GM08714 (cell line): ENCODE results near the gene TUBB3.
"Not testable (repeated sequence)": the region's sequence is repeated elsewhere in the genome, so short reads cannot be mapped to it uniquely, and the experiment has no call there.

Experiments
- H3K4me3 ChIP-seq: fragments of 200-500 bp; sonication (Bioruptor generic); 2 replicates; pipeline ENCODE4 v1.5.1; 2014; ENCODE audit warnings: mild to moderate bottlenecking, low read length, inconsistent platforms
- ZNF274 ChIP-seq: IDR thresholded peaks from 2 replicates; pipeline ENCODE4 v1.6.1; 2012; ENCODE audit warnings: mild to moderate bottlenecking, low read depth, low read length

Gene TUBB3

DNA sequence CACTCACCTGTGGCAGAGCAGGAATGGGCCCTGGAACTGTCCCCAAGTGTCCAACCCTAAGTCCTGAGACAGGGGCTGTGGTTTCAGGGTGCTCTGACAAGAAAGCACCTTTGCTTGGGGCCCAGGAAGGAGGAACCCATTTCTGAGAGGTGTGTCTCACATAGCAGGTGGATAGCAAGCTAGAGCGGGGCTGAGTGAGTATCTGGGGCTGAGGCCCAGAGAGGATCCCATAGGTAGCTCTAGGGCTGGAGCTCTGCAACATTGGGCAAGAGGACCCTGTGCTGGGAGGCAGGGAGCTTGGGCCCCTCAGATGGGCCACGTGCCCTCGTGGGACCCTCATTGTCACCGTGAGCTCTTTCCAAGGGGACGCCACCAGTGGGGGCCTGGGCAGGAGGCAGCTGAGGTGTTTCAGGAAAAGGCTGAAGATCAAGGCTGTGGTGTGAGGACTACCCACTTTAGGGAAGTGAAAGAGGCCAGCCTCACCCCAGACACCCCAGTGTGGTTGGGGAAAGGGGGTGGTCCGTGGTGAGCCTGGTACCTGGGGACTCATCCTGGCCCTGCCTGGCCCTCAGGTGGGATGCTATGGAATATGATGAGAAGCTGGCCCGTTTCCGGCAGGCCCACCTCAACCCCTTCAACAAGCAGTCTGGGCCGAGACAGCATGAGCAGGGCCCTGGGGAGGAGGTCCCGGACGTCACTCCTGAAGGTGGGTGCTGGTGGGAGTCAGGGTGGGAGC is 30.7 kb downstream of the TUBB3 start:
- H3K4me3 ChIP-seq: no peak overlapping the region; the same call in 1 of the 2 replicates
- TF ChIP-seq ZNF274: no peak

- no peak for TF ChIP-seq ZNF274
- H3K4me3 ChIP-seq: no peak overlapping the region
Measured at GRCh38 chr16:89954462-89954861, 31.3 kb downstream of the TUBB3 start.

DNA sequence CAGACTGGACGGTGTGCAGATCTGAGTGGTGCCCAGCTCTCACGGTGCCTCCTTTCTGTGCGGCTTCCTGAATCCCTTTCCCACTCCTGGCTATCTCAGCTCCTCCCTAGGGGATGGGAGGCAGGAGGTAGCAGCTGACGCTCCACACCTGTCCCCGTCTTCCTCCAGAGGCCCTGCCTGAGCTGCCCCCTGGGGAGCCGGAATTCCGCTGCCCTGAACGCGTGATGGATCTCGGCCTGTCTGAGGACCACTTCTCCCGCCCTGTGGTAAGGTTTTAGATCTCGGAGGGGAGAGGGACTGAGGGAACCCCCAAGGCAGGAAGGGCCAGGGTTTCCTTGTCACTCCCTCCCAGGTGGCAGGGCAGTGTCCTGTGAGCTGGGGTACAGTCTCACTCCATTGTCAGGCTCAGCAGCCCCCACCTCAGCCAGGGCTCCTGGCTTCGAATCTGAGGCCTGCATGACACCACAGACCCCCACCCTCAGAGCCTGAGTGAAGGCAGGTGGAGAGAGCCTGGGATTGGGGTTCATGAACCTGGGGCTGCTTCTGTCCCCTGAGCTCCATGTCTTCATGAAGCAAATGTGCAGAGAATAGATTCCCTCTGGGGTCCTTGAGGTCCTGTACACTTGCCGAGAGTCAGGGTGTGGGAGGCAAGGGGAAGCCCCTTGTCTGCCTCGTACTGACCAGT is 32.0 kb downstream of the TUBB3 start:
- H3K4me3 ChIP-seq: no peak overlapping the region
- TF ChIP-seq ZNF274: no peak

- no peak for TF ChIP-seq ZNF274
Measured at GRCh38 chr16:89956505-89957215, 33.5 kb downstream of the TUBB3 start.

GRCh38 chr16:89957216-89957785 is 34.2 kb downstream of the TUBB3 start:
- no peak for TF ChIP-seq ZNF274

More at GRCh38 chr16:89956505-89957215, 33.5 kb downstream of the TUBB3 start:
- no peak overlapping the region for H3K4me3 ChIP-seq

DNA sequence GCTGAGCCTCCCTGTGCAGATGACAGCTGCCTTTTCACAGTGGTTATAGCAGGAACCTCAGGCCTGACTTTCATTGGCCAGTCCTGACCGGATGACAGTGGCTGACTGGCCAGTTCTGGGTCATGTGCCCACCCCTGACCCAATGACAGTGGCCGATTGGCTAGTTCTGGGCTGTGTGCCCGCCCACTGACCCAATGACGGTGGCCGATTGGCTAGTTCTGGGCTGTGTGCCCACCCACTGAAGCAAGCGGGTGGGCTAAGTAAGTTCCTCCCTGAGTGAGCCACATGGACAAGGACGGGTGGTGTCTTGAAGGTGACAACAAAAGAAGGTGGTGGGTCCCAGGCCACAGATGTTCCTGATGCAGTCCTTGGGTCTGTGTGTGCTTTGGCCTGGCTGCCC is 34.9 kb downstream of the TUBB3 start:
- TF ChIP-seq ZNF274: no peak
- no peak overlapping the region for H3K4me3 ChIP-seq

More at GRCh38 chr16:89957216-89957785, 34.2 kb downstream of the TUBB3 start:
- H3K4me3 ChIP-seq: no peak overlapping the region

DNA sequence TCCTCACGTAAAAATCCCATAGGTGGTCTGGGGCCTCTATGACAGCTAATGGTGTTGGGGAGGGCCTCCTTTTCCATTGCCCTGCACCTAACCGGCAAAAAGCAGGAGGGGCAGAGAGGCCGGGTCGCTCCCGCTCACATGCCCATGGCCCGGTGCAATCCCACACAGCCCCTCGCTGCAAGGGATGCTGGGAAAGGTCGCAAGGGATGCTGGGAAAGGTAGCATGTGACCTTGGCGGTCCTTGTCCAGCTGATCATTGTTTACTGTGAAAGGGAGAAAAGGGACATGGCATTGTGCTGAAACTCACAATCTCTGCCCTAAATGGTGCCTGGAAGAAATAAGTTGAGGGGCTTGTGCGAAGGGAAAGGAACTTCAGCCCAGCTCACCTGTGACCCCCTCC is 35.5 kb downstream of the TUBB3 start:
- TF ChIP-seq ZNF274: no peak

GRCh38 chr16:89960966-89961365 is 37.8 kb downstream of the TUBB3 start:
- H3K4me3 ChIP-seq: no peak overlapping the region
- no peak for TF ChIP-seq ZNF274

More for the DNA sequence above, 35.5 kb downstream of the TUBB3 start:
- H3K4me3 ChIP-seq: no peak overlapping the region

- H3K4me3 ChIP-seq: no peak overlapping the region
- no peak for TF ChIP-seq ZNF274
Measured at GRCh38 chr16:89961920-89962319, 38.8 kb downstream of the TUBB3 start.

DNA sequence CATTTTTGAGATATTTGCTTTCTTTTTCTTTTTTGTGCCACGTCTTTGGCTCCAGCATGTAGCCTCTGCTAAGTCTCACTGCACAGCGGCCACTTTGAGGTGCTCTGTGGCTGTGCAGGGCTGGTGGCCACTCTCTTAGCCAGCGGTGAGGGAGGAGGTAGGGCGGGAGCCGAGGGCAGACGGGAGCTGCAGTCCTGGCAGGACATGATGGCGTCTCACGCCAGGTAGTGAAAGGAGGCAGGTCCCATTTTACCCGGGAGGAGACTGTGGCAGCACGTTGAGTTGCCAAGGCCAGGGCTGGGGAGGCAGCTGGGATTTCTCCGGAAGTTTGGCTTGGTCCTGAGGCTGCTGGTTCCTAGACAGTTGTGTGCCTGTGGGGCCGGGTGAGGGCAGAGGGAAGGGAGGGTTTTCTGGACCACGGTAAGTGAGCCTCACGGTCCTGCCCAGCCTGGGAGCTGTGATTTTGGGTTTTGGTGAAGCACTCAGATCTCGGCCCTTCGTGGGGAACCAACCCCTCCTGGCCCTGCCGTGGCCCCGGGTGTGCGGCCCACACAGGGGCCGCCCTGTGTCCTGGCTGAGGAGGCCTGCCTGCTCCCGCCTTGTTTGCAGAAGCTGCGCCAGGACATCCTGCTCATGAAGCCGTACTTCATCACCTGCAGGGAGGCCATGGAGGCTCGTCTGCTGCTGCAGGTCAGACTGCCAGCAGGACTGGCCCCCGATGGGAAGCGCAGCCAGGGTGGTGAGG is 39.8 kb downstream of the TUBB3 start:
- no peak overlapping the region for H3K4me3 ChIP-seq
- TF ChIP-seq ZNF274: no peak

DNA sequence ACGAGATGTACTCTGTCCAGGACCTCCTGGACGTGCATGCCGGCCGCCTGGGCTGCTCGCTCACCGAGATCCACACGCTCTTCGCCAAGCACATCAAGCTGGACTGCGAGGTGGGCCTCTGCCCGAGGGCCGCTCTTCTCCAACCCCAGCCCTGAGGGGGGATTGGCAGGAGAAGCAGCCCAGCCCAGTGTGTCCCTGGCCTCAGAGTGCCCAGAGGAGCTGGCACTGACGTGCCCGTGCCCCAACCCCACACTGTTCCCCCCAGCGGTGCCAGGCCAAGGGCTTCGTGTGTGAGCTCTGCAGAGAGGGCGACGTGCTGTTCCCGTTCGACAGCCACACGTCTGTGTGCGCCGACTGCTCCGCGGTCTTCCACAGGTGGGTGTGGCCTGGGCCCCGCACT is 41.1 kb downstream of the TUBB3 start:
- TF ChIP-seq ZNF274: no peak
- H3K4me3 ChIP-seq: no peak overlapping the region

GRCh38 chr16:89965447-89966225 is 42.5 kb downstream of the TUBB3 start:
- no peak overlapping the region for H3K4me3 ChIP-seq
- no peak for TF ChIP-seq ZNF274

DNA sequence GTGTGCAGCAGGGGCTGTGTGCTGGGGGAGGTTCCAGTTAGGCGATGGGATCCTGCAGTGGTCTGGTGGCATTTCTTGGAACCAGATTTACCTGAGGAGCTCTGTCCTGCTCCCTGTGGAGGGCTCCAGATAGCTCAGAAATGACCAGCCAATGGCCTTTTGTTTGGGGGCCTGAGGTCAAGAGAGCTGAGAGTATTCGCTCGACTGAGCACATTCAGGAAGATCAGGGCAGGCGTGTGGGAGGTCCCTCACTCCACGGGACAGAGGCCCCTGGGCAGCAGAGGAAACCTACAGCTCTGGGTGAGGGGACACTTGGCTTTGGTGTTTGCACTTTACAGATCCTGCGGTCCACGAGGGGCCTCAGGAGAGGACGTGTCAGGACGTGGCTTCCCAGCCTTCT is 43.6 kb downstream of the TUBB3 start:
- no peak overlapping the region for H3K4me3 ChIP-seq
- no peak for TF ChIP-seq ZNF274

GRCh38 chr16:89967436-89967835 is 44.3 kb downstream of the TUBB3 start:
- H3K4me3 ChIP-seq: not testable (repeated sequence)

- H3K4me3 ChIP-seq: not testable (repeated sequence)
Measured at GRCh38 chr16:89968074-89968473, 44.9 kb downstream of the TUBB3 start.
